ENCODE results near the gene EFEMP2.

Gene EFEMP2

GRCh38 chr11:65821107-65821506 is 51.5 kb downstream of the EFEMP2 start:
- TF ChIP-seq CTCF (IDR thresholded peaks at IDR 0.05; ENCODE audit: low read depth, low read length) = no peak
- no peak overlapping the region for H3K4me3 ChIP-seq (ENCODE audit: low read depth, low read length)

- TF ChIP-seq CTCF (IDR thresholded peaks at IDR 0.05; ENCODE audit: low read depth, low read length) = peak; percentile 94
- H3K4me3 ChIP-seq (ENCODE audit: low read depth, low read length) = peak overlapping the region; percentile 56
Measured at GRCh38 chr11:65817835-65818680, 54.5 kb downstream of the EFEMP2 start.

GRCh38 chr11:65817312-65817834 is 55.2 kb downstream of the EFEMP2 start:
- no peak for TF ChIP-seq CTCF (IDR thresholded peaks at IDR 0.05; ENCODE audit: low read depth, low read length)
- H3K4me3 ChIP-seq (ENCODE audit: low read depth, low read length) = peak overlapping the region; percentile 56

DNA sequence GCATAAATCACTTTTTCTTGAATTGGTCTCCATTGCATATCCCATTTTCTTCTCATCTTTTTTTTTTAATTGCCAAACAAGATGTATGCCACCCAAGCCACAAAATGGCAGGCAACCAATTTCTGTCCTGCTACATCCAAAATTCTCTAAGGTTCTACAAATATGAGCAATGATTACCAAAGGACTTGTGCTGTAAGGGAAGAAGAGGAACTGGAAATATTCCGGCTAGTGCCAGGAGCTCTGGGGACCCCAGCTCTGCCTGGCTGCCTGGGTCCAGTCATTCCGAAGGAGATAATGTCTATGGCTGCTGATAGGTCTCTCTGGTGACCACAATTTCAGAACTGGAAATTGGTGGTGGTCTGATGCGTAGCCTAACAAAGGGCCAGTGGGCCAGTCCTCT is 55.9 kb downstream of the EFEMP2 start:
- TF ChIP-seq CTCF (IDR thresholded peaks at IDR 0.05; ENCODE audit: low read depth, low read length) = no peak
- no peak overlapping the region for H3K4me3 ChIP-seq (ENCODE audit: low read depth, low read length)
